Fibroblast of lung (primary cell): ENCODE results near the gene LRRC47. TPM values are rescaled to one million over a fixed set of nuclear protein-coding genes. Genes with fewer than 3 reads are reported as not detected.
"Not testable (repeated sequence)": the region's sequence is repeated elsewhere in the genome, so short reads cannot be mapped to it uniquely, and the experiment has no call there.

ENCODE experiments used
- DNase-seq, 2 donors: peaks; one replicate each; pipeline versions ENCODE4 v3.0.0 to v3.0.0-alpha.2; 2010; ENCODE audit warnings: low read depth in 2 of 2
- H2AFZ ChIP-seq: 2 replicates; pipeline ENCODE4 v1.5.1; 2012; ENCODE audit warnings: low read length, control low read depth, inconsistent platforms
- H3K27ac ChIP-seq: 2 replicates; pipeline ENCODE4 v1.5.1; 2011; ENCODE audit warnings: low read length, control low read depth; ENCODE audit not compliant: insufficient read depth
- H3K27me3 ChIP-seq: 2 replicates; pipeline ENCODE4 v1.5.1; 2011; ENCODE audit warnings: mild to moderate bottlenecking, low read length; ENCODE audit not compliant: control insufficient read depth, insufficient read depth
- H3K36me3 ChIP-seq: 2 replicates; pipeline ENCODE4 v1.5.1; 2011; ENCODE audit warnings: low read length; ENCODE audit not compliant: control insufficient read depth, insufficient read depth
- H3K4me1 ChIP-seq: 2 replicates; pipeline ENCODE4 v1.5.1; 2011; ENCODE audit warnings: low read length; ENCODE audit not compliant: control insufficient read depth, insufficient read depth; ENCODE audit errors: extremely low read depth
- H3K4me2 ChIP-seq: 2 replicates; pipeline ENCODE4 v1.5.1; 2011; ENCODE audit warnings: low read length, control low read depth; ENCODE audit not compliant: insufficient read depth; ENCODE audit errors: extremely low read depth
- H3K4me3 ChIP-seq, 4 experiments: fragments of 200-600 bp in 1 of 4; sonication (generic) in 1 of 4; replicated peaks in 1 of 4; 2 replicates each; pipeline ENCODE4 v1.5.1; 2011 to 2016; ENCODE audit warnings: low read length in 4 of 4, low read depth in 3 of 4, mild to moderate bottlenecking in 3 of 4, control low read depth in 2 of 4, inconsistent platforms in 1 of 4, mixed read lengths in 1 of 4; ENCODE audit not compliant: insufficient read depth in 1 of 4; ENCODE audit errors: control extremely low read depth in 1 of 4
- H3K79me2 ChIP-seq: 2 replicates; pipeline ENCODE4 v1.5.1; 2012; ENCODE audit warnings: mild to moderate bottlenecking, low read length, inconsistent platforms; ENCODE audit not compliant: control insufficient read depth, insufficient read depth
- H3K9ac ChIP-seq: 2 replicates; pipeline ENCODE4 v1.5.1; 2011; ENCODE audit warnings: mild to moderate bottlenecking, low read length, control low read depth; ENCODE audit not compliant: insufficient read depth
- H3K9me3 ChIP-seq: 2 replicates; pipeline ENCODE4 v1.5.1; 2012; ENCODE audit warnings: low read depth, low read length; ENCODE audit not compliant: control insufficient read depth, insufficient read depth
- H4K20me1 ChIP-seq: 2 replicates; pipeline ENCODE4 v1.5.1; 2011; ENCODE audit warnings: low read length; ENCODE audit not compliant: control insufficient read depth, insufficient read depth; ENCODE audit errors: extremely low read depth
- EZH2 ChIP-seq: IDR thresholded peaks from 2 replicates; pipeline ENCODE4 v1.5.1; 2012; ENCODE audit warnings: low read length, control low read depth, mild to moderate bottlenecking; ENCODE audit errors: missing control alignments
- polyA plus RNA-seq, 2 donors: library from polyadenylated mRNA; depleted of rRNA in 1 of 2; stranded (reverse) in 1 of 2; unstranded in 1 of 2; fragments of >200 nt; gene quantifications; 2 replicates each; pipeline ENCODE4 v1.2.1, GENCODE V29; 2011 to 2012; ENCODE audit warnings: missing spikeins in 1 of 2
- total RNA-seq: library from RNA; depleted of rRNA; stranded (reverse); fragments of >200 nt; gene quantifications from 2 replicates; pipeline ENCODE4 v1.2.1, GENCODE V29; 2014
- TF ChIP-seq, protein P1 (sequence below), 2 donors: IDR thresholded peaks in 1 of 2; conservative IDR thresholded peaks in 1 of 2; 1 replicate in 1 of 2; 2 replicates in 1 of 2; pipeline ENCODE4 v1.5.1; 2011 to 2012; ENCODE audit warnings: low read length in 2 of 2, control low read depth in 1 of 2, inconsistent platforms in 1 of 2, low read depth in 1 of 2, mild to moderate bottlenecking in 1 of 2

LRRC47 gene
- total and polyA plus RNA-seq, 2 donors (not counting 1 experiment from before 2014, with no cell fraction given): 25.1 to 28.8 TPM

DNA sequence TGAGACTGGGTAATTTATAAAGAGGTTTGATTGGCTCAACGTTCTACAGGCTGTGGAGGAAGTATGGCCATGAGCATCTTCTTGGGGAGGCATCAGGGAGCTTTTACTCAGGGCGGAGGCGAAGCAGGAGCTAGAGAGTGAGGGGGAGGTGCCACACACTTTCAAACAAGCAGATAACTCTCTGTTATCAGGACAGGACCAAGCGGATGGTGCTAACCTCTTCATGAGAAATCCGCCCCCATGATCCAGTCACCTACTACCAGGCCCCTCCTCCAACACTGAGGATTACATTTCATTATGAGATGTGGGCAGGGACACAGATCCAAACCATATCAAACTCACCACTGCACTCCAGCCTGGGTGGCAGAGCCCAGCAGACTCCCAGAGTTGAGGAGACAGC is 11.5 kb upstream of the LRRC47 start:
- no peaks in the 10 kb centered on the region for H3K4me1 ChIP-seq
- no peak for DNase-seq
- H2AFZ ChIP-seq: no peak overlapping the region
- H3K27me3 ChIP-seq: peaks cover 2% of the 10 kb centered on the region
- H3K36me3 ChIP-seq: no peaks in the 10 kb centered on the region
- H3K9me3 ChIP-seq: no peaks in the 10 kb centered on the region
- no peak overlapping the region for H3K4me2 ChIP-seq
- TF ChIP-seq, protein P1, sequence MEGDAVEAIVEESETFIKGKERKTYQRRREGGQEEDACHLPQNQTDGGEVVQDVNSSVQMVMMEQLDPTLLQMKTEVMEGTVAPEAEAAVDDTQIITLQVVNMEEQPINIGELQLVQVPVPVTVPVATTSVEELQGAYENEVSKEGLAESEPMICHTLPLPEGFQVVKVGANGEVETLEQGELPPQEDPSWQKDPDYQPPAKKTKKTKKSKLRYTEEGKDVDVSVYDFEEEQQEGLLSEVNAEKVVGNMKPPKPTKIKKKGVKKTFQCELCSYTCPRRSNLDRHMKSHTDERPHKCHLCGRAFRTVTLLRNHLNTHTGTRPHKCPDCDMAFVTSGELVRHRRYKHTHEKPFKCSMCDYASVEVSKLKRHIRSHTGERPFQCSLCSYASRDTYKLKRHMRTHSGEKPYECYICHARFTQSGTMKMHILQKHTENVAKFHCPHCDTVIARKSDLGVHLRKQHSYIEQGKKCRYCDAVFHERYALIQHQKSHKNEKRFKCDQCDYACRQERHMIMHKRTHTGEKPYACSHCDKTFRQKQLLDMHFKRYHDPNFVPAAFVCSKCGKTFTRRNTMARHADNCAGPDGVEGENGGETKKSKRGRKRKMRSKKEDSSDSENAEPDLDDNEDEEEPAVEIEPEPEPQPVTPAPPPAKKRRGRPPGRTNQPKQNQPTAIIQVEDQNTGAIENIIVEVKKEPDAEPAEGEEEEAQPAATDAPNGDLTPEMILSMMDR (conservative IDR thresholded peaks at IDR 0.05 in 1 of 2, IDR thresholded peaks at IDR 0.05 in 1 of 2; ENCODE audit: low read depth in 1 of 2, low read length in 2 of 2): no peak
- TF ChIP-seq EZH2: no peak
- no peaks in the 10 kb centered on the region for H4K20me1 ChIP-seq
- H3K9ac ChIP-seq: no peak overlapping the region
- H3K79me2 ChIP-seq: no peaks in the 10 kb centered on the region
- H3K4me3 ChIP-seq: no peak overlapping the region
- no peak overlapping the region for H3K27ac ChIP-seq

DNA sequence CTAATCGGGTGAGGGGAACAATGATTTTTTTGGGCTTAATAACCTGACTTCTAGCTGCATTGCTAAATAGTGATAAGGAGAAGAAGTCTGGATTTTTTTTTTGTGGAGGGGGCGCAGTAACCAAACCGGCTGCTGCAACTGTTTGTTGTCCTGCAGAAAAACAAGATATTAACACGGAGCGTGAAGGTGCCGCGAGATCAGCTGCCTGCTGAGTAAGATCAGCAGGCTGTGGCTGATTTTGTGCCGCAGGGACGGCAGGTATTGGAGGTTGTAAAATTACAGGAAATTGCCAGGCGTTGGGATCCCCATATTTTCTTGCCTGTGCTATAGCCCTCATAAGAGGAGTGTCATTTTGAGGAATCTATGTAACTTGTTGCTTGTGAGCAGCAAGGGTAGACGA is 8.7 kb upstream of the LRRC47 start:
- H3K4me1 ChIP-seq: no peaks in the 10 kb centered on the region
- no peaks in the 10 kb centered on the region for H3K9me3 ChIP-seq
- H3K4me2 ChIP-seq: no peak overlapping the region
- no peaks in the 10 kb centered on the region for H3K79me2 ChIP-seq
- H3K9ac ChIP-seq: no peak overlapping the region
- no peaks in the 10 kb centered on the region for H3K36me3 ChIP-seq
- TF ChIP-seq, protein P1 (conservative IDR thresholded peaks at IDR 0.05 in 1 of 2, IDR thresholded peaks at IDR 0.05 in 1 of 2; ENCODE audit: low read depth in 1 of 2, low read length in 2 of 2): no peak
- TF ChIP-seq EZH2: no peak
- H3K27ac ChIP-seq: no peak overlapping the region
- no peak for DNase-seq
- no peaks in the 10 kb centered on the region for H4K20me1 ChIP-seq
- H3K27me3 ChIP-seq: peaks cover 2% of the 10 kb centered on the region
- no peak overlapping the region for H3K4me3 ChIP-seq
- H2AFZ ChIP-seq: no peak overlapping the region

DNA sequence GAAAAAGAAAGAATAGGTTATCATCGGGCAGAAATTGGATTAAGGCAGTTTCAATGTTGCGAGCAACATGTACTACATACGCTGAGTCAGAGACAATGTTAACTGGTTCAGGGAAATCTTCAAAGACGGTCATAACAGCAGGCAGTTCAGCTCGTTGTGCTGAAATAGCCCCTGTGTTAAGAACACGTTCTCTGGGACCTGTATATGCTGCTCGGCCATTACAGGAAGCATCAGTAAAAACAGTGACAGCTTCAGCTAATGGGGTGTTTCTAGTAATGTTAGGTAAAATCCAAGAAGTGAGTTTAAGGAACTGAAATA is 8.3 kb upstream of the LRRC47 start:
- not testable (repeated sequence) for H3K4me2 ChIP-seq

More for the DNA sequence above, 8.3 kb upstream of the LRRC47 start:
- H3K27ac ChIP-seq, H3K36me3 ChIP-seq, H4K20me1 ChIP-seq, H3K4me3 ChIP-seq, H3K4me1 ChIP-seq, DNase-seq, H2AFZ ChIP-seq, H3K79me2 ChIP-seq, H3K9me3 ChIP-seq, H3K27me3 ChIP-seq, H3K9ac ChIP-seq: not testable (repeated sequence)
